BLaER1 treated with 17β-estradiol and CSF1 and Interleukin-3, amounts not matched to agents 10 nM and 100 nM (cell line): Measurements from ENCODE around the gene TMEM80.

Experiments
- H3K27ac ChIP-seq, 11 experiments: shearing (Covaris generic); formaldehyde crosslinking; 2 replicates each; pipeline ENCODE4 v1.8.1; 2022
- H3K27me3 ChIP-seq, 11 experiments: shearing (Covaris generic); formaldehyde crosslinking; 2 replicates each; pipeline ENCODE4 v1.8.1; 2022
- H3K36me3 ChIP-seq, 11 experiments: shearing (Covaris generic); formaldehyde crosslinking; 2 replicates each; pipeline ENCODE4 v1.8.1; 2022
- H3K4me1 ChIP-seq, 10 experiments: shearing (Covaris generic); formaldehyde crosslinking; 2 replicates each; pipeline ENCODE4 v1.8.1; 2022
- H3K4me2 ChIP-seq, 11 experiments: shearing (Covaris generic); formaldehyde crosslinking; 2 replicates each; pipeline ENCODE4 v1.8.1; 2022
- H3K4me3 ChIP-seq, 10 experiments: shearing (Covaris generic); formaldehyde crosslinking; 2 replicates each; pipeline ENCODE4 v1.8.1; 2022
- H3K9ac ChIP-seq, 11 experiments: shearing (Covaris generic); formaldehyde crosslinking; 2 replicates each; pipeline ENCODE4 v1.8.1; 2022
- H3K9me3 ChIP-seq, 11 experiments: shearing (Covaris generic); formaldehyde crosslinking; replicated peaks in 1 of 11; 2 replicates each; pipeline ENCODE4 v1.8.1; 2022
- H4K20me1 ChIP-seq, 11 experiments: shearing (Covaris generic); formaldehyde crosslinking; 2 replicates each; pipeline ENCODE4 v1.8.1; 2022
- Cebpa-rat ChIP-seq, 11 experiments: shearing (Covaris generic); IDR thresholded peaks; 2 replicates each; pipeline ENCODE4 v1.8.1; 2022

TMEM80 gene

GRCh38 chr11:665704-666281 lies 29.8 kb upstream of the TMEM80 start:
- no peaks in the 10 kb centered on the region for H3K9me3 ChIP-seq
- H3K36me3 ChIP-seq = peaks cover 76 to 93% (median 86%) of the 10 kb centered on the region in 11 experiments
- H3K4me3 ChIP-seq = no peak overlapping the region
- no peak for TF ChIP-seq Cebpa-rat (IDR thresholded peaks at IDR 0.05)
- H3K27me3 ChIP-seq = no peaks in the 10 kb centered on the region
- H3K27ac ChIP-seq = 0 out of 22 replicates have a peak overlapping the region, but pooled peaks of 1 of the 11 experiments have one; percentile 28
- H3K9ac ChIP-seq = peak overlapping the region in 2 of 11 experiments; percentile 1 to 9; a peak in 2 of 22 replicates
- H4K20me1 ChIP-seq = peaks cover 41 to 80% (median 67%) of the 10 kb centered on the region in 11 experiments; a peak in 21 of 22 replicates
- peak overlapping the region in 1 of 11 experiments; percentile 21; a peak in 1 of 22 replicates for H3K4me2 ChIP-seq
- H3K4me1 ChIP-seq = peaks cover 7 to 19% (median 11%) of the 10 kb centered on the region in 10 experiments

- no peaks in the 10 kb centered on the region for H3K4me1 ChIP-seq
- no peaks in the 10 kb centered on the region for H3K27me3 ChIP-seq
- no peak overlapping the region for H3K4me2 ChIP-seq
- no peaks in the 10 kb centered on the region for H3K9me3 ChIP-seq
- no peak overlapping the region for H3K27ac ChIP-seq
- H4K20me1 ChIP-seq = peaks cover 0 to 42% (median 13%) of the 10 kb centered on the region in 11 experiments; a peak in 11 of 22 replicates
- H3K36me3 ChIP-seq = peaks cover 74 to 89% (median 85%) of the 10 kb centered on the region in 11 experiments
- H3K9ac ChIP-seq = no peak overlapping the region
- TF ChIP-seq Cebpa-rat (IDR thresholded peaks at IDR 0.05) = no peak
- H3K4me3 ChIP-seq = no peak overlapping the region
These were observed 21.8 kb upstream of the TMEM80 start for GRCh38 chr11:673866-674265.

GRCh38 chr11:674406-674805 lies 21.2 kb upstream of the TMEM80 start:
- H4K20me1 ChIP-seq = peaks cover 0 to 47% (median 14%) of the 10 kb centered on the region in 11 experiments; a peak in 11 of 22 replicates
- no peak overlapping the region for H3K4me2 ChIP-seq
- no peak overlapping the region for H3K9ac ChIP-seq
- no peak overlapping the region for H3K4me3 ChIP-seq
- H3K27me3 ChIP-seq = no peaks in the 10 kb centered on the region
- peaks cover 76 to 89% (median 85%) of the 10 kb centered on the region in 11 experiments for H3K36me3 ChIP-seq
- H3K4me1 ChIP-seq = no peaks in the 10 kb centered on the region
- H3K9me3 ChIP-seq = no peaks in the 10 kb centered on the region
- H3K27ac ChIP-seq = no peak overlapping the region
- TF ChIP-seq Cebpa-rat (IDR thresholded peaks at IDR 0.05) = no peak

DNA sequence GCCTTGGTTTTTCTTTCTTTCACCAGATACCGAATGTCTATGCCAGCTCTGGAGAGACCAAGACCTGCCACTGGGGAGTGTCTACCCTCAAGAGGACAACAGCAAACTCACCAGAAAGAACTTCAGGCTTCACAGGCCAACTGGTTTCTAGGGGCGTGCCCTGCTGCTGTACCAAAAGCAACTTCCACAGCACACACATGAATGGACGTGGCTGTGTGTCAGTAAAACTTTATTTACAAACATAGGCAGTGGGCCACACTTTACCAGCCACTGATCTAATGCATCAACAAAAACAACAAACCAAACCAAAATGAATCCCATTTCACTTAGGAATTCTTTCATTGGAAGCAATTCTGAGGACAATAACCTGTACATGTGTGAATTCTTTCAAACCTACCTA lies 17.3 kb upstream of the TMEM80 start:
- peaks cover 76 to 89% (median 86%) of the 10 kb centered on the region in 11 experiments for H3K36me3 ChIP-seq
- no peak for TF ChIP-seq Cebpa-rat (IDR thresholded peaks at IDR 0.05)
- H4K20me1 ChIP-seq = peaks cover 0 to 57% (median 23%) of the 10 kb centered on the region in 11 experiments; a peak in 12 of 22 replicates
- H3K9me3 ChIP-seq = no peaks in the 10 kb centered on the region; a peak in 1 of 22 replicates
- no peak overlapping the region for H3K4me2 ChIP-seq
- no peak overlapping the region for H3K27ac ChIP-seq
- no peak overlapping the region for H3K9ac ChIP-seq
- no peaks in the 10 kb centered on the region for H3K27me3 ChIP-seq
- no peak overlapping the region for H3K4me3 ChIP-seq
- H3K4me1 ChIP-seq = peaks cover 0 to 4% (median 0%) of the 10 kb centered on the region in 10 experiments; a peak in 1 of 20 replicates

GRCh38 chr11:679271-680207 lies 16.1 kb upstream of the TMEM80 start:
- Histone ChIP-seq H3K4me3 (no peak overlapping the region), H3K9ac (no peak overlapping the region), H3K36me3 (peaks cover 76 to 89% (median 86%) of the 10 kb centered on the region in 11 experiments), H4K20me1 (peaks cover 0 to 46% (median 17%) of the 10 kb centered on the region in 11 experiments; a peak in 12 of 22 replicates), H3K27ac (no peak overlapping the region), H3K4me1 (peaks cover 0 to 4% (median 0%) of the 10 kb centered on the region in 10 experiments; a peak in 1 of 20 replicates), H3K4me2 (no peak overlapping the region), H3K9me3 (no peaks in the 10 kb centered on the region; a peak in 1 of 22 replicates), H3K27me3 (no peaks in the 10 kb centered on the region)
- no peak for TF ChIP-seq Cebpa-rat (IDR thresholded peaks at IDR 0.05)

- peaks cover 76 to 89% (median 86%) of the 10 kb centered on the region in 11 experiments for H3K36me3 ChIP-seq
- peaks cover 0 to 4% (median 0%) of the 10 kb centered on the region in 10 experiments; a peak in 1 of 20 replicates for H3K4me1 ChIP-seq
- no peak for TF ChIP-seq Cebpa-rat (IDR thresholded peaks at IDR 0.05)
These were observed 15.1 kb upstream of the TMEM80 start for GRCh38 chr11:680476-680875.

DNA sequence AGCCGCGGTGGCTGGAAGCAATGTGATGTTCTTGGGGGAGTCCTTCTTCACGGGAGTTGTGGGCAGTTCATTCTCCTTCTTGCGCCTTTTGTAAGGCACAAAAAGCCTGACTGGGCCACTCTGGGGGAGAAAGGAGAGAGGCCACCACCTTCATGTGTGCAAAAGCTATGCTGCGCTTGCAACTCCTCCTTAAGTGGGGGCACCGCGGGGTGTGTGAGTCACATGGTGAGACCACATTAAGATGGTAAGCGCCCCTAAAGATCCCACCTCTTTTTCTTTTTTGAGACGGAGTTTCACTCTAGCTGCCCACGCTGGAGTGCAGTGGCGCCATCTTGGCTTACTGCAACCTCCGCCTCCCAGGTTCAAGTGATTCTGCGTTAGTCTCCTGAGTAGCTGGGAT lies 14.6 kb upstream of the TMEM80 start:
- no peak overlapping the region for H3K9ac ChIP-seq
- no peak overlapping the region for H3K27ac ChIP-seq
- peaks cover 0 to 49% (median 16%) of the 10 kb centered on the region in 11 experiments; a peak in 13 of 22 replicates for H4K20me1 ChIP-seq
- H3K27me3 ChIP-seq = no peaks in the 10 kb centered on the region
- no peak overlapping the region for H3K4me2 ChIP-seq
- no peak for TF ChIP-seq Cebpa-rat (IDR thresholded peaks at IDR 0.05)
- no peak overlapping the region for H3K4me3 ChIP-seq
- peaks cover 0 to 4% (median 0%) of the 10 kb centered on the region in 10 experiments; a peak in 1 of 20 replicates for H3K4me1 ChIP-seq
- no peaks in the 10 kb centered on the region; a peak in 1 of 22 replicates for H3K9me3 ChIP-seq
- H3K36me3 ChIP-seq = peaks cover 79 to 92% (median 89%) of the 10 kb centered on the region in 11 experiments

More at GRCh38 chr11:680476-680875, 15.1 kb upstream of the TMEM80 start:
- H3K9ac ChIP-seq = no peak overlapping the region
- no peaks in the 10 kb centered on the region; a peak in 1 of 22 replicates for H3K9me3 ChIP-seq
- no peak overlapping the region for H3K4me2 ChIP-seq
- H3K4me3 ChIP-seq = no peak overlapping the region
- H4K20me1 ChIP-seq = peaks cover 0 to 44% (median 16%) of the 10 kb centered on the region in 11 experiments; a peak in 13 of 22 replicates
- no peak overlapping the region for H3K27ac ChIP-seq
- H3K27me3 ChIP-seq = no peaks in the 10 kb centered on the region

GRCh38 chr11:686451-687243 lies 9.0 kb upstream of the TMEM80 start:
- no peak overlapping the region for H3K27ac ChIP-seq

More at GRCh38 chr11:686451-687243, 9.0 kb upstream of the TMEM80 start:
- no peak overlapping the region for H3K4me3 ChIP-seq
- H3K4me1 ChIP-seq = peaks cover 8 to 41% (median 27%) of the 10 kb centered on the region in 10 experiments; a peak in 19 of 20 replicates
- no peaks in the 10 kb centered on the region; a peak in 1 of 22 replicates for H3K9me3 ChIP-seq
- TF ChIP-seq Cebpa-rat (IDR thresholded peaks at IDR 0.05) = no peak
- H3K27me3 ChIP-seq = no peaks in the 10 kb centered on the region
- H3K4me2 ChIP-seq = no peak overlapping the region
- peaks cover 18 to 71% (median 48%) of the 10 kb centered on the region in 11 experiments; a peak in 21 of 22 replicates for H4K20me1 ChIP-seq
- H3K36me3 ChIP-seq = peaks cover 86 to 97% (median 95%) of the 10 kb centered on the region in 11 experiments
- no peak overlapping the region for H3K9ac ChIP-seq
